CD4-positive, alpha-beta T cell treated with Interleukin-15 for 4 hours (primary cell): ENCODE results near the gene HLA-B.

ENCODE experiments used
- DNase-seq: peaks from one replicate; pipeline ENCODE4 v3.0.0-alpha.2; 2020; ENCODE audit warnings: low spot score

Gene HLA-B

GRCh38 chr6:31352683-31353383 lies 4.1 kb downstream of the HLA-B start:
- DNase-seq = no peak

- DNase-seq = no peak
Observed at GRCh38 chr6:31352310-31352682, 4.7 kb downstream of the HLA-B start.

- DNase-seq = no peak
Observed at GRCh38 chr6:31351401-31352309, 5.3 kb downstream of the HLA-B start.

- no peak for DNase-seq
Observed at GRCh38 chr6:31351033-31351380, 6.0 kb downstream of the HLA-B start.

GRCh38 chr6:31350196-31351032 lies 6.6 kb downstream of the HLA-B start:
- no peak for DNase-seq

- no peak for DNase-seq
Observed at GRCh38 chr6:31349301-31349700, 7.7 kb downstream of the HLA-B start.

GRCh38 chr6:31345026-31345730 lies 11.8 kb downstream of the HLA-B start:
- DNase-seq = no peak

- DNase-seq = no peak
Observed at GRCh38 chr6:31340228-31340627, 16.8 kb downstream of the HLA-B start.

- no peak for DNase-seq
Observed at GRCh38 chr6:31339210-31339609, 17.8 kb downstream of the HLA-B start.

- no peak for DNase-seq
Observed at GRCh38 chr6:31336896-31337496, 20.0 kb downstream of the HLA-B start.

GRCh38 chr6:31332637-31333602 lies 24.1 kb downstream of the HLA-B start:
- peak; percentile 64 for DNase-seq

- no peak for DNase-seq
Observed at GRCh38 chr6:31328355-31328960, 28.5 kb downstream of the HLA-B start.

GRCh38 chr6:31321820-31322219 lies 35.2 kb downstream of the HLA-B start:
- DNase-seq = no peak

GRCh38 chr6:31321005-31321707 lies 35.8 kb downstream of the HLA-B start:
- no peak for DNase-seq

GRCh38 chr6:31317036-31317435 lies 39.9 kb downstream of the HLA-B start:
- DNase-seq = no peak

- DNase-seq = no peak
Observed at GRCh38 chr6:31309641-31310040, 47.3 kb downstream of the HLA-B start.

GRCh38 chr6:31308845-31309175 lies 48.2 kb downstream of the HLA-B start:
- DNase-seq = no peak

- peak; percentile 56 for DNase-seq
Observed at GRCh38 chr6:31308050-31308844, 48.7 kb downstream of the HLA-B start.

GRCh38 chr6:31307669-31308049 lies 49.3 kb downstream of the HLA-B start:
- DNase-seq = no peak
